ENCODE measurements around the gene SLC9A4.

DNA sequence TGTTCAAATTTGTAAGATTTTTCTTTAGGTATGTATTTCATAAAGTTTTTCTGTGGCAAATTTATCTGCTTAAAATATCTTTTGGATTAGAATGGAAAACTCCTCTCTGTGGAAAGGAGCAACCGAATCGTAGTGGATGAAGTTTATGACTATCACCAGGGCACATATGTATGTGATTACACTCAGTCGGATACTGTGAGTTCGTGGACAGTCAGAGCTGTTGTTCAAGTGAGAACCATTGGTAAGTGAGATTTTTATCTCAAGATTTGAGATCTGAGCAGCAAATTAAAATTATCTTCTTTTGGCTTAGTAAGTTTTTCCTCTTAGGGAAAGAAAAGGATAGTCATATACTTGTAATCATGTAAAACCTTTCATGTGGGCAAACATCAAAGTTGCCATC, 35.9 kb upstream of the SLC9A4 start:
- no peak for TF ChIP-seq PHTF2 (CRISPR knock-in tag; IDR thresholded peaks at IDR 0.05)
- no peak for TF ChIP-seq MNT (conservative IDR thresholded peaks at IDR 0.05)
- no peak for TF ChIP-seq GABPA (tag; conservative IDR thresholded peaks at IDR 0.05; ENCODE audit: low read depth)
- no peak for TF ChIP-seq ZNF143 (CRISPR knock-in tag; IDR thresholded peaks at IDR 0.05)
- TF ChIP-seq MAX (CRISPR knock-in tag; IDR thresholded peaks at IDR 0.05), result no peak
- TF ChIP-seq POLR2A (conservative IDR thresholded peaks at IDR 0.05), result no peak
- TF ChIP-seq CTCF (IDR thresholded peaks at IDR 0.05 in 2 of 3, conservative IDR thresholded peaks at IDR 0.05 in 1 of 3; ENCODE audit: insufficient read depth in 2 of 3, low read depth in 1 of 3, low read length in 3 of 3), result no peak
- no peak for TF ChIP-seq SNAPC5 (CRISPR knock-in tag; IDR thresholded peaks at IDR 0.05)
- TF ChIP-seq SMC3 (conservative IDR thresholded peaks at IDR 0.05; ENCODE audit: insufficient read depth, low read depth, low read length), result no peak
- TF ChIP-seq POLR2AphosphoS5 (IDR thresholded peaks at IDR 0.05; ENCODE audit: control insufficient read depth, insufficient read depth, low read depth, low read length), result no peak
- TF ChIP-seq CBX1 (IDR thresholded peaks at IDR 0.05; ENCODE audit: low read depth), result no peak
- TF ChIP-seq SNRNP70 (optimal IDR thresholded peaks at IDR 0.05; ENCODE audit: low read depth, low read length), result no peak
- no peak for TF ChIP-seq U2AF1 (optimal IDR thresholded peaks at IDR 0.05; ENCODE audit: low read depth, low read length)
- TF ChIP-seq, protein P1, sequence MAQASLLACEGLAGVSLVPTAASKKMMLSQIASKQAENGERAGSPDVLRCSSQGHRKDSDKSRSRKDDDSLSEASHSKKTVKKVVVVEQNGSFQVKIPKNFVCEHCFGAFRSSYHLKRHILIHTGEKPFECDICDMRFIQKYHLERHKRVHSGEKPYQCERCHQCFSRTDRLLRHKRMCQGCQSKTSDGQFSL (CRISPR knock-in tag; IDR thresholded peaks at IDR 0.05), result no peak
- TF ChIP-seq, protein P1 (tag; IDR thresholded peaks at IDR 0.05), result no peak

Measured in K562 (cell line).